Parathyroid adenoma (tissue), 2 donors: ENCODE measurements around the gene CYTH4.

Experiments
- H2AFZ ChIP-seq: fragments of 300-600 bp; sonication (generic); one replicate; pipeline ENCODE4 v1.7.0; 2017; ENCODE audit warnings: antibody characterized with exemption, mild to moderate bottlenecking
- H3K27ac ChIP-seq: fragments of 300-600 bp; sonication (generic); one replicate; pipeline ENCODE4 v1.7.0; 2017
- H3K27me3 ChIP-seq: fragments of 300-600 bp; sonication (generic); one replicate; pipeline ENCODE4 v1.7.0; 2017; ENCODE audit warnings: low read length; ENCODE audit not compliant: control insufficient read depth, insufficient read depth
- H3K36me3 ChIP-seq: fragments of 300-600 bp; sonication (generic); one replicate; pipeline ENCODE4 v1.7.0; 2017; ENCODE audit warnings: low read length; ENCODE audit not compliant: control insufficient read depth, insufficient read depth
- H3K4me1 ChIP-seq: fragments of 300-600 bp; sonication (generic); one replicate; pipeline ENCODE4 v1.7.0; 2017; ENCODE audit warnings: control low read depth
- H3K4me2 ChIP-seq: fragments of 300-600 bp; sonication (generic); one replicate; pipeline ENCODE4 v1.7.0; 2017; ENCODE audit warnings: low read length
- H3K4me3 ChIP-seq: fragments of 300-600 bp; sonication (generic); one replicate; pipeline ENCODE4 v1.7.0; 2017; ENCODE audit warnings: low read depth, low read length
- H3K79me2 ChIP-seq: fragments of 300-600 bp; sonication (generic); one replicate; pipeline ENCODE4 v1.7.0; 2017; ENCODE audit warnings: control low read depth
- H3K9ac ChIP-seq: fragments of 300-600 bp; sonication (generic); one replicate; pipeline ENCODE4 v1.7.0; 2017; ENCODE audit warnings: mild to moderate bottlenecking
- H3K9me3 ChIP-seq: fragments of 300-600 bp; sonication (generic); one replicate; pipeline ENCODE4 v1.7.0; 2017; ENCODE audit warnings: low read length; ENCODE audit not compliant: control insufficient read depth
- CTCF ChIP-seq: fragments of 300-600 bp; sonication (generic); IDR thresholded peaks from one replicate; pipeline ENCODE4 v1.7.0; 2017; ENCODE audit warnings: antibody characterized with exemption, mild to moderate bottlenecking
- donor health status: primary hyperparathyroidism.

Gene CYTH4

GRCh38 chr22:37351232-37351631, 68.9 kb downstream of the CYTH4 start:
- Histone ChIP-seq H3K9me3 (no peaks in the 10 kb centered on the region), H3K36me3 (no peaks in the 10 kb centered on the region), H3K9ac (no peak overlapping the region), H3K4me3 (no peak overlapping the region), H3K79me2 (no peaks in the 10 kb centered on the region), H3K27ac (no peak overlapping the region), H3K4me1 (no peaks in the 10 kb centered on the region), H3K4me2 (no peak overlapping the region), H2AFZ (no peak overlapping the region), H3K27me3 (no peaks in the 10 kb centered on the region)
- TF ChIP-seq CTCF, result no peak

- no peak overlapping the region for H3K9ac ChIP-seq
- H3K36me3 ChIP-seq, result no peaks in the 10 kb centered on the region
- H3K4me2 ChIP-seq, result no peak overlapping the region
- no peaks in the 10 kb centered on the region for H3K79me2 ChIP-seq
- no peak overlapping the region for H3K4me3 ChIP-seq
- TF ChIP-seq CTCF, result no peak
- H3K27ac ChIP-seq, result no peak overlapping the region
- no peaks in the 10 kb centered on the region for H3K9me3 ChIP-seq
- no peaks in the 10 kb centered on the region for H3K27me3 ChIP-seq
- no peaks in the 10 kb centered on the region for H3K4me1 ChIP-seq
- no peak overlapping the region for H2AFZ ChIP-seq
Observed at GRCh38 chr22:37352481-37352880, 70.2 kb downstream of the CYTH4 start.

- Histone ChIP-seq H3K27ac (no peak overlapping the region), H3K79me2 (no peaks in the 10 kb centered on the region), H2AFZ (no peak overlapping the region), H3K4me1 (no peaks in the 10 kb centered on the region), H3K36me3 (no peaks in the 10 kb centered on the region), H3K27me3 (no peaks in the 10 kb centered on the region), H3K4me3 (no peak overlapping the region), H3K9me3 (no peaks in the 10 kb centered on the region), H3K4me2 (no peak overlapping the region), H3K9ac (no peak overlapping the region)
- TF ChIP-seq CTCF, result no peak
Observed at GRCh38 chr22:37353839-37354238, 71.5 kb downstream of the CYTH4 start.

GRCh38 chr22:37354261-37354660, 72.0 kb downstream of the CYTH4 start:
- Histone ChIP-seq H3K4me3 (no peak overlapping the region), H3K27me3 (no peaks in the 10 kb centered on the region), H3K9me3 (no peaks in the 10 kb centered on the region), H3K4me1 (no peaks in the 10 kb centered on the region), H3K4me2 (no peak overlapping the region), H2AFZ (no peak overlapping the region), H3K9ac (no peak overlapping the region), H3K27ac (no peak overlapping the region), H3K79me2 (no peaks in the 10 kb centered on the region), H3K36me3 (no peaks in the 10 kb centered on the region)
- TF ChIP-seq CTCF, result no peak

- TF ChIP-seq CTCF, result no peak
- no peaks in the 10 kb centered on the region for H3K79me2 ChIP-seq
- no peaks in the 10 kb centered on the region for H3K4me1 ChIP-seq
- H3K4me2 ChIP-seq, result no peak overlapping the region
- H3K36me3 ChIP-seq, result no peaks in the 10 kb centered on the region
- no peak overlapping the region for H3K9ac ChIP-seq
- H2AFZ ChIP-seq, result no peak overlapping the region
- H3K27me3 ChIP-seq, result no peaks in the 10 kb centered on the region
- H3K27ac ChIP-seq, result no peak overlapping the region
- no peak overlapping the region for H3K4me3 ChIP-seq
- no peaks in the 10 kb centered on the region for H3K9me3 ChIP-seq
Observed at GRCh38 chr22:37354670-37355069, 72.4 kb downstream of the CYTH4 start.
